ENCODE results near the gene PMFBP1.

DNA sequence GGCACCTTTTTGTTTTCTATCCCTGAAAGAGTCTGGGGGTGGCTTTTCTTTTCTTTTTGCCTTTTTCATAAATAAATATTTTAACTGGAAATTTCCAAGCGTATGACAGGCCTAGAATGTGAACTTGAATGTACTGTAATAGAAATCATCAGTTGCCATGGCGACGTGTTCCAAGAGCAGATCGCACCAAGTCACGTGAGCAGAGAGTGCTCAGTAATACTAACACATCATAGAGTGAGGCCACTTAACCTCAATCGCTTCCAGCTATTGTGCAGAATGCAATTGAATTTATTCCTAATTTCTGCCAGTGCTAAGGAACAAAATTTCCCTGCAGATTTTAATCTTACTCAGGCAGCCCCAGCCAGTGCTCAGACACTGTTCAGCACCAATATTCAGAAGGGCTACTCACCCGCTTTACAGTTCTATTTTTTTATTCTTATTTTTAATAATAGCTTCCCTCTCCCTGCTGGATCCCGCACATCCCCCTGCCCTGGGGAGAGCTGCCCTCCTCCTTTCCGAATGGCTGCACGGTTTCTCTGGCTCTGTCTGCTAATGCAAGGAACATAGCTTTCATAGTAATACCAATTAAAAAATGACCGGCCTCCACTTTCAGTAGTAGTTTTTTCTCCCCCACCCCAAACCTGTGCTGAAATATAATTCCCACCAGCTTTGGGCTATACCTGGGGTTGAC lies 26.2 kb upstream of the PMFBP1 start:
- no peak for TF ChIP-seq POLR2A (IDR thresholded peaks at IDR 0.05; ENCODE audit: borderline replicate concordance, extremely low read depth, insufficient read depth, insufficient read length)
- TF ChIP-seq CEBPB (IDR thresholded peaks at IDR 0.05; ENCODE audit: low read depth), result no peak
- no peak for TF ChIP-seq POLR2AphosphoS5 (IDR thresholded peaks at IDR 0.05; ENCODE audit: low read depth, low read length)
- no peak for TF ChIP-seq EGR1 (IDR thresholded peaks at IDR 0.05; ENCODE audit: low read depth)
- no peak for TF ChIP-seq EZH2 (IDR thresholded peaks at IDR 0.05)
- TF ChIP-seq CTCF (IDR thresholded peaks at IDR 0.05 in 2 of 3, conservative IDR thresholded peaks at IDR 0.05 in 1 of 3; ENCODE audit: borderline replicate concordance in 1 of 3, insufficient read depth in 1 of 3, low read depth in 2 of 3, low read length in 2 of 3), result no peak
- TF ChIP-seq EZH2phosphoT487 (IDR thresholded peaks at IDR 0.05; ENCODE audit: borderline replicate concordance), result no peak

All from HCT116 (cell line).